GM19099 (cell line): Measurements from ENCODE around the gene PTPN23.

ENCODE experiments used
- POLR2A ChIP-seq: IDR thresholded peaks from 3 replicates; pipeline ENCODE4 v1.6.1; 2011; ENCODE audit warnings: low read depth; ENCODE audit not compliant: insufficient read length; ENCODE audit errors: extremely low read depth

PTPN23 gene

DNA sequence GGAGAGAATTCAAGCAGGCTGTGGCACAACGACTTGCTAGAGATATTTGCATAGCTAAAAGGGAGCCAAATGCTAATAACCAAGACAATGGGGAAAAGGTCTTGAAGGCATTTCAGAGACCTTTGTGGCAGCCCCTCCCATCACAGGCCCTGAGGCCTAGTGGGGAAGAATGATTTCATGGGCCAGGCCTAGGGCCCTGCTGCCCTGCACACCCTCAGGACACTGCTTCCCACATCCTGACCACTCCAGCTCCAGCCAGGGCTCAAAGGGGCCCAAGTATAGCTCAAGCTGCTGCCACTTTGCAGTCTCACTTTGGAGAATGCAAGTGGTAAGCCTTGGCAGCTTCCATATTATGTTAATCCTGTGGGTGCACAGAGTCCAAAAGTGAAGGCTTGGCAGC lies 21.5 kb upstream of the PTPN23 start:
- no peak for TF ChIP-seq POLR2A

- no peak for TF ChIP-seq POLR2A
Observed at GRCh38 chr3:47362701-47363100, 18.1 kb upstream of the PTPN23 start.

- TF ChIP-seq POLR2A: no peak
Observed at GRCh38 chr3:47365213-47366153, 15.3 kb upstream of the PTPN23 start.

DNA sequence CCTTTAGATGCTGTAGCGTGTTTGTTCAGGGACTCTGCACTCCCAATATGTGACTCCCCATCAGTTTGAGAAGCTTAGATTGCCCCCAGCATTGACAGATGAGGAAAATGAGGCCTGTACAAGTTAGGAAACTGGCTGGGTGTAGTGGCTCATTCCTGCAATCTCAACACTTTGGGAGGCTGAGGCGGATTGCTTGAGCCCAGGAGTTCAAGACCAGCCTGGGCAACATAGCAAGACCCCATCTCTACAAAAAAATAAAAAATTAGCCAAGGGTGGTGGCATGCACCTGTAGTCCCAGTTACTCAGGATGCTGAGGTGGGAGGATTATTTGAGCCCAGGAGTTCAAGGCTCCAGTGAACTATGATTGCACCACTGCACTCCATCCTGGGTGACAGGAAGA lies 14.0 kb upstream of the PTPN23 start:
- TF ChIP-seq POLR2A: no peak

- TF ChIP-seq POLR2A: no peak
Observed at GRCh38 chr3:47367631-47368030, 13.2 kb upstream of the PTPN23 start.

- no peak for TF ChIP-seq POLR2A
Observed at GRCh38 chr3:47370887-47371697, 9.7 kb upstream of the PTPN23 start.

- TF ChIP-seq POLR2A: no peak
Observed at GRCh38 chr3:47374587-47374986, 6.2 kb upstream of the PTPN23 start.

DNA sequence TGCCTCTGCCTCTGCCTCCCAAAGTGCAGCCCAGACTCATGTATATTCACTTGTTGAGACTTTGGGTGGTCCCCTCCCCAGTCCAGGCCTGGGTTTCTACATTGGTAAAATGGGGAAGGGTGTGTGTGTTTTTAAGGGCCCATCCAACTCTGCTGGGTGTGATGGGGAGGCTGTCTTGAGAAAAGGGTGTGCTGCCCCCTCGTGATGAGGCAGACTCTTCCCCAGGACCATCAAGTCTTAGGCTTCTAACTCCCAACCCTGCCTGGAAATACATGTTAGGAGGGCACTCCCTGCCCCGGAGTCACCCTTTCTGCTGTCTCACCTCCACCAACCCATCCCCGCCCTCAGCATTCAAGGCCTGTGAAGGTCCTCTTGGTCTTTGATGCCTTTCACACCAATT lies 4.4 kb upstream of the PTPN23 start:
- no peak for TF ChIP-seq POLR2A

- TF ChIP-seq POLR2A: no peak
Observed at GRCh38 chr3:47377186-47377585, 3.6 kb upstream of the PTPN23 start.

DNA sequence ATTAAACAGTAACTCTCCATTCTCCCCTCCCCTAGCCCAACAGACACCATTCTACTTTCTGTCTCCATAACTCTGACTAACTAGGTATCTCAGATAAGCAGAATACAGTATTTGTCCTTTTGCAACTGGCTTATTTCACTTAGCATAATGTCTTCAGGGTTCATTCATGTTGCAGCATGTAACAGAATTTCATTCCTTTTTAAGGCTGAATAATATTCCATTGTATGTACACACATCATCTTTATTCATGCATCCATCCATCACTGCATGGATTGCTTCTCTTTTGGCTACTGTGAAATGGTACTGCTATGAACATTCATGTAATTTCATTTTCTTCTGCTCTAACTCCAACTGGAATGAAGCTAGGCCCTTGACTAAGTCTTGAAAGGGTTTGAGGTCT lies 2.0 kb upstream of the PTPN23 start:
- TF ChIP-seq POLR2A: no peak

DNA sequence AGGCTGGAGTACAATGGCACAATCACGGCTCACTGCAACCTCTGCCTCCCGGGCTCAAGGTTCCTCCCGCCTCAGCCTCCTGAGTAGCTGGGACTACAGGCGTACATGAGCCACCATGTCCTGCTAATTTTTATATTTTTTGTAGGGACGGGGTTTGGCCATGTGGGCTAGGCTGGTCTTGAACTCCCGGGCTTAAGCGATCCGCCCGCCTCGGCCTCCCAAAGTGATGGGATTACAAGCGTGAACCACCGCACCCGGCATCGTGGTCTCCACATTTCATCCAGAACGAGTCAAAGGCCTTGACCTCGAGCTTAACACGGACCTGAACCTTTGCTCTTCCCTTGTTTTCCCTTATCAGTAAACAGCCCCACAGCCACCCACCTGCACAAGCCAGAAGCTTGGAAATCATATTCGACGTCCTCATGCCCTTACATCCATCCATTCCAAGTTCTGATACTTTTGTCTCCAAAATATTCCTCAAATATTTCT lies 1.4 kb upstream of the PTPN23 start:
- TF ChIP-seq POLR2A: no peak

- no peak for TF ChIP-seq POLR2A
Observed at GRCh38 chr3:47380026-47380600, 708 bp upstream of the PTPN23 start.

GRCh38 chr3:47381317-47382157 lies 716 bp downstream of the PTPN23 start:
- TF ChIP-seq POLR2A: peak; percentile 50

- no peak for TF ChIP-seq POLR2A
Observed at GRCh38 chr3:47384425-47384824, 3.6 kb downstream of the PTPN23 start.
